Activated CD4-positive, alpha-beta T cell treated with anti-CD3 and anti-CD28 coated beads for 48 hours (primary cell): ENCODE data around the gene SDK1.

Source experiments
- DNase-seq: peaks from one replicate; pipeline ENCODE4 v3.0.0-alpha.2; 2020

The SDK1 gene

DNA sequence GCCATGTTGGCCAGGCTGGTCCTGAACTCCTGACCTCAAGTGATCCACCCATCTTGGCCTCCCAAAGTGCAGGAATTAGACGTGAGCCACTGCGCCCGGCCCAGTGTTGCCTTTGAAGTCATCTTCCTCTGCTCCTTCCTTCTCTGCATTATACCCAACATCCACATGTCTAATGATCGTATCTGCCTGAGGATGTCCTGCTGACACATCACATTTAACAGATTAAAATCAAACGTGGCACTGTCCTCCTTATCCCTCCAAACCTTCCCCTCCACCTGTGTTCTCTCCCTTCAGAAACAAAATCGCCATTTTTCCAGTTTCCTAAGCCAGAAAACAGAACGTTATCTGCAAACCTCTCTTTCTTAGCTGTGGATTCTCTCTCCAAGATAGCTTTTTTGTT lies 8.4 kb upstream of the SDK1 start:
- DNase-seq = no peak

GRCh38 chr7:3294432-3295100 lies 6.5 kb upstream of the SDK1 start:
- no peak for DNase-seq

DNA sequence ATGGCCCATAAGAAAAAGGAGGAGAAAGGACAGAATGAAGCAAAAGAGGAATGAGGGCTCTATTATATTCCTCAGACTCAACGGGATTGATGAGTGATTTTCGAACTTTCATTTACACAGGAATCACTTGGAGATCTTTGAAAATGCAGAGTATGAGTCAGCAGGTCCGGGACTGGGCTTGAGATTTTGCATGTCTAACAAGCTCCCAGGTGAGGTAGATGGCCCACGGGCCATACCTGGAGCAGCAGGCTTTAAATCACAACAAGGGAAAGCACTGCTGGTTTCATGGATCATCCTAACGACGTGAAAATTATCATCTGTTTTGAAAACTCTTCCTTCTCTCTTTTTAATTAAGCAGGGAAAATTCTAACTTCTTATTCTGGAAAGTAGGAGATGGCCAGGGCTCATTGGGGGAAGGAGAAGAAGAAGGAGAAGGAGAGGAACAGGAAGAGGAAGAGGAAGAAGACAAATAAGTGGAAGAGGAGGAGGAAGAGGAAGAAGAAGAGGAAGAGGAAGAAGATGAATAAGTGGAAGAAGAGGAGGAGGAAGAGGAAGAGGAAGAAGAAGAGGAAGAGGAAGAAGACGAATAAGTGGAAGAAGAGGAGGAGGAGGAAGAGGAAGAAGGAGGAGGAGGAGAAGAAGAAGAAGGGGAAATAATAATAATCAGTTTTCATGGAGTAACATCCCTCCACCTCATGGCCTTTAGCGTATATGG lies 3.8 kb upstream of the SDK1 start:
- DNase-seq = no peak

- peak; percentile 13 for DNase-seq
Observed at GRCh38 chr7:3300221-3300650, 816 bp upstream of the SDK1 start.

- DNase-seq = no peak
Observed at GRCh38 chr7:3301449-3301731, 338 bp downstream of the SDK1 start.

DNA sequence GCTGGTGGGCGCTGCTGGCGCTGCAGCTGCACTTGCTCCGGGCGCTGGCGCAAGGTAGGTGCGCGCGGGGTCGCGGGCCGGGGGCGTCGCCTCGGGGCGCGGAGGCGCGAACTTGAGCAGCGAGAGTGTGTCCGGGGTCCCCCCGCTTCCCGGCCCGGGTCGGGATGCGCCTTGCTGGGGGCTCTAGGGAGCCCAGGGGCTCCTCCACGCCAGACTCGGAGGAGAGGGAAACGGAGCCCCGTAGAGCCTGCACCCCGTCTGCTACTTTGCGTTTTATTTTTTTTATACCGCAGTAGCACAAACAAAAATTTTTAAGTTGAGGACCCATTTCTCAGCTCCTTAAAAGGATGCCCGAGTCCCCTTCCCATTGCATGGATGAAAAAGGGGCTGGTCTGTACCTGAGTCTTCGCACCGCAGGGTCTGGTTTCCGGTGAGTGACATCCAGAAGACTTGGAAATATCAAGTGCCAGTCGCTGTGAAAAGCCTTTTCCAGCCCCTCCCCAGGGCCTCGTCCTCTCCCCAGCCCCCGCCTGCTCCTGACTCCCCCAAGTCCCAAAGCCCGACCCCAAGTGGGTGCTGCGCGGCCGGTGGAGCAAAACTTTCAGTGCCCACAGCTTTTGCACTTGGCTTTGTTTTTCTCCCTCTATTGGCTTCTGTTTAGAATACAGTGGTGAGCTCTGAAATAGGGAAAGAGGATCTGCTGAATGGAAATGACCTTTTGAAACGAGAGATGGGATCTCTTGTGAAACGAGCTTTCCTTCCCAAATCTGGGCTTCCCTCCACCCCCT lies 973 bp downstream of the SDK1 start:
- peak; percentile 8 for DNase-seq

DNA sequence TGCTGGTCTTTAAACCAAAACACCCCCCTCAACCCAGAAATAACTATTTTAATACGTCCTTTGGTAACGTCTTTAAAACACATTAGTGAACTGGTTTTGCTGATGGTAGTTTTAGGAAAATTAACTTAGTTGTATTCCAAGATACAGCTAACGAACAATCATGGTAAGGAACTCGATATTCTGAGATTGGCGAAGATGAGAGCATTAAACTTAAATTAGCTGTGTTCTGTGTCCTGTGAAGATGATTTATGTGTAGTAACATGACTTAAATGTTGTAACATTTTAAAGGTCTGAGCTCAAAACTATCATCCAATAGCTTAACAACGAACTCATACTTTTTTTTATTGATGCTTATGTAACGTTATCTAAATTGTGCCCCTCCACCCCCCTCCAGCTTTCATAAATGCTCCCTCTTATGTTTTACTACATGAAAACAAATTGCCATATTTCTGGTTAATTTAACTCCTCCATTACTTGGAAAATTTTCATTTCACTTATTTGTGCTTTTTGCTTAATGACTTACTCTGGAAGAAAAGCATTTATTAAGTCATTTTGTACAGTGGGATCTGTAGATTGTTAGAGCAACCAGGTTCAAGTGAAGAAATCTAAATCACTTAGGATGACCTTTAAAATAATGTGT lies 1.7 kb downstream of the SDK1 start:
- DNase-seq = no peak

- no peak for DNase-seq
Observed at GRCh38 chr7:3304131-3304530, 3.1 kb downstream of the SDK1 start.

DNA sequence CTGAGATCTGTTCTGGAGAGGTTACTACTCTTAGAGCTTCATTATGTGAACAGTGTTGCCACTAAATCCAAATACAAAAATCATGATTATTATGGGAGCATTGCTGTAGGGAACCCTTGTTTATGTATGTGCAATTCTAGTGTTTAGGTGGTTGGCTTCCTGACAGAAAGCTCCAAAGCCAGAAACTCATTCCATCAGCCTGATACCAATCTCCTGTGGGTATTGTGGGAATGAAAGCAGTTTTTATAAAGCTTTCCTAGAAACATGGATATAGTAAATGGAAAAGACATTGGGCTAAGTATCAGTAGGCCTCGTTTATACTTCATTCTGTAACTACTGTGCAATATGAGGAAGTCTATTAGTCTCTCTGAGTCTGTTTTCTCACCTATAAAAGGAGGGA lies 6.4 kb downstream of the SDK1 start:
- DNase-seq = no peak

- DNase-seq = no peak
Observed at GRCh38 chr7:3309140-3309539, 8.1 kb downstream of the SDK1 start.

GRCh38 chr7:3309956-3310355 lies 8.9 kb downstream of the SDK1 start:
- DNase-seq = no peak

GRCh38 chr7:3310884-3311283 lies 9.8 kb downstream of the SDK1 start:
- DNase-seq = no peak

- no peak for DNase-seq
Observed at GRCh38 chr7:3312583-3312982, 11.5 kb downstream of the SDK1 start.

- DNase-seq = no peak
Observed at GRCh38 chr7:3318874-3319273, 17.8 kb downstream of the SDK1 start.

GRCh38 chr7:3321206-3321605 lies 20.2 kb downstream of the SDK1 start:
- DNase-seq = no peak

- no peak for DNase-seq
Observed at GRCh38 chr7:3321745-3322144, 20.7 kb downstream of the SDK1 start.

DNA sequence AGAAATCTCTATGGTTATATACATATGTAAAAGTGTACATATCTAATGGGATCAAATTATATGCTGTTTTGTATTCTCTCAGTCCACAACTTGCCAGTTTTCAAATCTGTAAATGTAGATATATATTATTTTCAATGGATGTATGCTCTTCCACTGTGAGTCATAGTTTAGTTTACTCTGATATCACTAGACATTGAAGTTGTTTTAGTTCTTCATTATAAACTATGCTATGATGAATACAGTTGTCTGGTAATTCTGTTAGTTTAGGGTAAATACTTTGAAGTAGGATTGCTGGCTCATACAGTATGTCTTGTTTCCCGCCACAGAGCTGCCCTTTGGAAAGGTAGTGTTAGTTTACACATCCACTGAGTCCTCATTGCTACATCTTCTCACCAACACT lies 25.2 kb downstream of the SDK1 start:
- no peak for DNase-seq

DNA sequence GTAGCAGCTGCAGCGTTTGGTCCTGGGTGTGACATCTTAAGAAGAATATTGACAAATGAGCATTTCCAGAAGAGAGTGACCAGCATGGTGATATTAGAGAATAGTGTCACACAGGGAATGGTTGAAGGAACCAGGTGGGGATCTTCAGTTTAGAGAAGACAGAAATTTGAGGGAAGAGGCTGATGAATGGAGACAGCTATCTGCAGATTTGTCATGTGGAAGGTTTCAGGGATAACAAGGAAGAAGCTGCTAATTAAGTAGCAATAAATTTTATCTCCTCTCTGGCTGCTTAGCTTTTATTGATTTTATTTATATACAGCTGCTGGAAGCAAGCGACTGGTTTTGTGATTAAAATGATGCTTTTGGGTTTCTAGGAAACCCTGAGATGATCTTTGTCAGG lies 26.0 kb downstream of the SDK1 start:
- DNase-seq = no peak

- DNase-seq = no peak
Observed at GRCh38 chr7:3327655-3328054, 26.6 kb downstream of the SDK1 start.

DNA sequence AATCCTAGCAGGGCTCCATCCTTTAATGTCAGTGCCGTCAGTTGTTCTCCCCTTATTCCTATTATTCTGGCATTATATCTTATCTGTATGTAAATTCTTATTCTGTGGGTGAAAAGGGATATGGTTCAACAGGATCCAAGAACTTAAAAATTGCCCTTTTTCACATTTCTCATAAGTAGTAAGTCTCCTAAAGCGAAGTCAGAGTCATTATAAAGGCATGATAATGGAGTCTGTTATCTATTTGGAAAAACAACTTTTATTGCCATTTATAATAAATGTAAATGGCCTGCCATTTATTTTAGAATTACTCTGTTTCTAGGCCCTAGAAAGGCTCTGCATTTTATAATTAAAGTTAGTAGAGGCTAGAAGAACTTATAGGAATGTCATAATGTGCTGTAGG lies 31.3 kb downstream of the SDK1 start:
- no peak for DNase-seq

GRCh38 chr7:3333861-3334260 lies 32.8 kb downstream of the SDK1 start:
- no peak for DNase-seq

GRCh38 chr7:3336042-3336665 lies 35.1 kb downstream of the SDK1 start:
- DNase-seq = no peak

DNA sequence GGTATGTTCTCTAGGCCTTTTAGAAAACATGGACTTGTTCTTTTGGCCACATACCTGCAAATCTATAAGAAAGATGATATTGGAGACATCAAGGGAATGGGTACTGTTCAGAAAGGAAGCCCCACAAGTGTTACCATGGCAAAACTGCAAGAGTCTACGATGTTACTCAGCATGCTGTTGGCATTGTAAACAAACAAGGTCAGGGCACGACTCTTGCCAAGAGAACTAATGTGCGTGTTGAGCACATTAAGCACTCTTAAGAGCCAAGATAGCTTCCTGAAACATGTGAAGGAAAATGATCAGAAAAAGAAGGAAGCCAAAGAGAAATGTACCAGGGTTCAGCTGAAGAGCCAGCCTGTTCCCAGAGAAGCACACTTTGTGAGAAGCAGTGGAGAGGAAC lies 37.1 kb downstream of the SDK1 start:
- DNase-seq = no peak
